HepG2 (cell line): Measurements from ENCODE around the gene LITAF. TPM values are rescaled to one million over a fixed set of nuclear protein-coding genes. Genes with fewer than 3 reads are reported as not detected.

Source experiments
- CHD4 ChIP-seq: fragments of 200-600 bp; sonication (generic); IDR thresholded peaks from 2 replicates; pipeline ENCODE4 v1.7.0; 2017; ENCODE audit warnings: mild to moderate bottlenecking, low read length, borderline replicate concordance
- FIP1L1 ChIP-seq: fragments of 200-400 bp; formaldehyde crosslinking; IDR thresholded peaks from 2 replicates; pipeline ENCODE4 v1.6.1; 2018; ENCODE audit warnings: low read depth, mild to moderate bottlenecking, low read length, moderate library complexity, borderline replicate concordance; ENCODE audit not compliant: insufficient read depth
- FOSL1 ChIP-seq: sonication (generic); formaldehyde crosslinking; IDR thresholded peaks from 2 replicates; pipeline ENCODE4 v1.9.0; 2021; ENCODE audit warnings: missing genetic modification reagents, borderline replicate concordance
- KDM2A ChIP-seq: sonication (generic); formaldehyde crosslinking; IDR thresholded peaks from 2 replicates; pipeline ENCODE4 v1.4.0; 2020; ENCODE audit warnings: low read depth, missing genetic modification reagents, borderline replicate concordance
- NKX3-1 ChIP-seq: sonication (generic); formaldehyde crosslinking; IDR thresholded peaks from 2 replicates; pipeline ENCODE4 v1.5.0; 2020; ENCODE audit warnings: missing genetic modification reagents
- NR2F1 ChIP-seq, 2 experiments: fragments of 450-650 bp in 1 of 2; formaldehyde crosslinking in 1 of 2; IDR thresholded peaks; 2 replicates each; pipeline versions ENCODE4 v1.5.0 to v1.6.1; 2016 to 2020; ENCODE audit warnings: mild to moderate bottlenecking in 1 of 2, missing compliant biosample characterization in 1 of 2, missing genetic modification reagents in 1 of 2, moderate library complexity in 1 of 2
- PHF21A ChIP-seq: sonication (generic); formaldehyde crosslinking; IDR thresholded peaks from 2 replicates; pipeline ENCODE4 v1.5.0; 2020; ENCODE audit warnings: mild to moderate bottlenecking, missing genetic modification reagents
- PTBP1 ChIP-seq: fragments of 200-400 bp; formaldehyde crosslinking; IDR thresholded peaks from 2 replicates; pipeline ENCODE4 v1.6.1; 2018; ENCODE audit warnings: low read length, low read depth; ENCODE audit not compliant: poor library complexity, severe bottlenecking
- SALL1 ChIP-seq: sonication (generic); formaldehyde crosslinking; IDR thresholded peaks from 2 replicates; pipeline ENCODE4 v1.8.0; 2022; ENCODE audit warnings: mild to moderate bottlenecking, missing genetic modification reagents
- SYNCRIP ChIP-seq: fragments of 200-400 bp; formaldehyde crosslinking; IDR thresholded peaks from 2 replicates; pipeline ENCODE4 v1.6.1; 2018; ENCODE audit warnings: mild to moderate bottlenecking, low read depth, low read length; ENCODE audit not compliant: insufficient read depth
- ZNF550 ChIP-seq: sonication (generic); formaldehyde crosslinking; IDR thresholded peaks from 2 replicates; pipeline ENCODE4 v1.4.0; 2020; ENCODE audit warnings: mild to moderate bottlenecking, missing genetic modification reagents, borderline replicate concordance
- ZNF577 ChIP-seq: sonication (generic); formaldehyde crosslinking; IDR thresholded peaks from 2 replicates; pipeline ENCODE4 v1.4.0; 2020; ENCODE audit warnings: mild to moderate bottlenecking, low read depth, missing genetic modification reagents, borderline replicate concordance
- ZNF629 ChIP-seq: sonication (generic); formaldehyde crosslinking; conservative IDR thresholded peaks from 2 replicates; pipeline ENCODE4 v1.5.0; 2020; ENCODE audit warnings: missing genetic modification reagents
- ZNF768 ChIP-seq: sonication (generic); formaldehyde crosslinking; IDR thresholded peaks from 2 replicates; pipeline ENCODE4 v1.4.0; 2020; ENCODE audit warnings: missing genetic modification reagents
- polyA plus RNA-seq, 8 experiments: library from polyadenylated mRNA; depleted of rRNA in 3 of 8; stranded (reverse) in 7 of 8; unstranded in 1 of 8; fragments of >200 nt; fragmentation: Illumina TruSeq in 4 of 8; extraction: Trizol in 4 of 8; gene quantifications; 2 replicates each; pipeline versions ENCODE4 v1.2.1 to v1.2.3, GENCODE V29; 2011 to 2016; ENCODE audit warnings: low read depth in 4 of 8, missing spikeins in 1 of 8, mixed read lengths in 1 of 8; ENCODE audit not compliant: insufficient read depth in 1 of 8
- total RNA-seq, 5 experiments: library from RNA; depleted of rRNA; stranded (reverse); fragments of >200 nt; fragmentation: Illumina TruSeq; extraction: Trizol; gene quantifications; 2 replicates each; pipeline ENCODE4 v1.2.3, GENCODE V29; 2016; ENCODE audit warnings: low read depth in 1 of 5
- TF ChIP-seq, protein P1 (sequence below): sonication (generic); formaldehyde crosslinking; IDR thresholded peaks from 2 replicates; pipeline ENCODE4 v1.4.0; 2020; ENCODE audit warnings: mild to moderate bottlenecking, missing genetic modification reagents, borderline replicate concordance
- TF ChIP-seq, protein P2 (sequence below): IDR thresholded peaks from 2 replicates; pipeline ENCODE4 v1.6.1; 2016; ENCODE audit warnings: missing compliant biosample characterization, missing genetic modification reagents, borderline replicate concordance
- TF ChIP-seq, protein P3 (sequence below): sonication (generic); formaldehyde crosslinking; conservative IDR thresholded peaks from 2 replicates; pipeline ENCODE4 v1.4.0; 2020; ENCODE audit warnings: missing genetic modification reagents
- TF ChIP-seq, protein P4 (sequence below): sonication (generic); formaldehyde crosslinking; IDR thresholded peaks from 2 replicates; pipeline ENCODE4 v1.4.0; 2020; ENCODE audit warnings: missing genetic modification reagents, mild to moderate bottlenecking, borderline replicate concordance

Gene LITAF
- total and polyA plus RNA-seq, 2 of the 13 experiments (the other 11 are each of a cell fraction or from before 2014, with no cell fraction given), result 80.1 to 141 TPM

DNA sequence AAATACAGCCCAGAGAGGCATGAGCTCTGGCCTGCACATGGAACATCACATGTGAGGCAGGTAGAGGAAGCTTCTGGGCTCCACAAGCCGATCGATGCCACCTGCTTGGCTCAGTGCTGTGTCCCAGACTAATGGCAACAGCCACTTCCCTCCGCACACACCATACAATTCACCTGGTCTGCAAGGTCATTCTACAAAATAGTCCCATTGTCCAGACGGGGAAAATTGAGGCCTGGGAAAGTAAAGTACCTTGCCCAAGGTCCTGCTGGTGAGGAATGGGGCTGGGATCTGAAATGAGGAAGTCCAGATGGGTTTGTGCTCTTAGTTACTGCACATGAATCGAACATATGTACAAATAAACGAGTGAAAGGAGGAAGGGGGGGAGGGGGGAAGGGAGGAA lies 88.0 kb downstream of the LITAF start (continued):
- TF ChIP-seq PTBP1 (no peak), ZNF768 (peak; percentile 41; the same call in 1 of the 2 replicates), CHD4 (peak; percentile 66), SYNCRIP (no peak), SALL1 (CRISPR knock-in tag) (peak; percentile 33; the same call in 1 of the 2 replicates), NKX3-1 (CRISPR knock-in tag) (no peak), FIP1L1 (no peak), PHF21A (CRISPR knock-in tag) (no peak), ZNF629 (peak; percentile 99), NR2F1 (CRISPR knock-in tag; IDR thresholded peaks at IDR 0.05) (no peak), KDM2A (CRISPR knock-in tag) (no peak), ZNF550 (CRISPR knock-in tag) (no peak), FOSL1 (CRISPR knock-in tag) (no peak), ZNF577 (no peak)
- TF ChIP-seq, protein P1, sequence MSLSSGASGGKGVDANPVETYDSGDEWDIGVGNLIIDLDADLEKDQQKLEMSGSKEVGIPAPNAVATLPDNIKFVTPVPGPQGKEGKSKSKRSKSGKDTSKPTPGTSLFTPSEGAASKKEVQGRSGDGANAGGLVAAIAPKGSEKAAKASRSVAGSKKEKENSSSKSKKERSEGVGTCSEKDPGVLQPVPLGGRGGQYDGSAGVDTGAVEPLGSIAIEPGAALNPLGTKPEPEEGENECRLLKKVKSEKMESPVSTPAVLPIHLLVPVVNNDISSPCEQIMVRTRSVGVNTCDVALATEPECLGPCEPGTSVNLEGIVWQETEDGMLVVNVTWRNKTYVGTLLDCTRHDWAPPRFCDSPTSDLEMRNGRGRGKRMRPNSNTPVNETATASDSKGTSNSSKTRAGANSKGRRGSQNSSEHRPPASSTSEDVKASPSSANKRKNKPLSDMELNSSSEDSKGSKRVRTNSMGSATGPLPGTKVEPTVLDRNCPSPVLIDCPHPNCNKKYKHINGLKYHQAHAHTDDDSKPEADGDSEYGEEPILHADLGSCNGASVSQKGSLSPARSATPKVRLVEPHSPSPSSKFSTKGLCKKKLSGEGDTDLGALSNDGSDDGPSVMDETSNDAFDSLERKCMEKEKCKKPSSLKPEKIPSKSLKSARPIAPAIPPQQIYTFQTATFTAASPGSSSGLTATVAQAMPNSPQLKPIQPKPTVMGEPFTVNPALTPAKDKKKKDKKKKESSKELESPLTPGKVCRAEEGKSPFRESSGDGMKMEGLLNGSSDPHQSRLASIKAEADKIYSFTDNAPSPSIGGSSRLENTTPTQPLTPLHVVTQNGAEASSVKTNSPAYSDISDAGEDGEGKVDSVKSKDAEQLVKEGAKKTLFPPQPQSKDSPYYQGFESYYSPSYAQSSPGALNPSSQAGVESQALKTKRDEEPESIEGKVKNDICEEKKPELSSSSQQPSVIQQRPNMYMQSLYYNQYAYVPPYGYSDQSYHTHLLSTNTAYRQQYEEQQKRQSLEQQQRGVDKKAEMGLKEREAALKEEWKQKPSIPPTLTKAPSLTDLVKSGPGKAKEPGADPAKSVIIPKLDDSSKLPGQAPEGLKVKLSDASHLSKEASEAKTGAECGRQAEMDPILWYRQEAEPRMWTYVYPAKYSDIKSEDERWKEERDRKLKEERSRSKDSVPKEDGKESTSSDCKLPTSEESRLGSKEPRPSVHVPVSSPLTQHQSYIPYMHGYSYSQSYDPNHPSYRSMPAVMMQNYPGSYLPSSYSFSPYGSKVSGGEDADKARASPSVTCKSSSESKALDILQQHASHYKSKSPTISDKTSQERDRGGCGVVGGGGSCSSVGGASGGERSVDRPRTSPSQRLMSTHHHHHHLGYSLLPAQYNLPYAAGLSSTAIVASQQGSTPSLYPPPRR (CRISPR knock-in tag), result no peak
- TF ChIP-seq, protein P2, sequence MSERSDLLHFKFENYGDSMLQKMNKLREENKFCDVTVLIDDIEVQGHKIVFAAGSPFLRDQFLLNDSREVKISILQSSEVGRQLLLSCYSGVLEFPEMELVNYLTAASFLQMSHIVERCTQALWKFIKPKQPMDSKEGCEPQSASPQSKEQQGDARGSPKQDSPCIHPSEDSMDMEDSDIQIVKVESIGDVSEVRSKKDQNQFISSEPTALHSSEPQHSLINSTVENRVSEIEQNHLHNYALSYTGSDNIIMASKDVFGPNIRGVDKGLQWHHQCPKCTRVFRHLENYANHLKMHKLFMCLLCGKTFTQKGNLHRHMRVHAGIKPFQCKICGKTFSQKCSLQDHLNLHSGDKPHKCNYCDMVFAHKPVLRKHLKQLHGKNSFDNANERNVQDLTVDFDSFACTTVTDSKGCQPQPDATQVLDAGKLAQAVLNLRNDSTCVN (CRISPR knock-in tag), result no peak
- TF ChIP-seq, protein P3, sequence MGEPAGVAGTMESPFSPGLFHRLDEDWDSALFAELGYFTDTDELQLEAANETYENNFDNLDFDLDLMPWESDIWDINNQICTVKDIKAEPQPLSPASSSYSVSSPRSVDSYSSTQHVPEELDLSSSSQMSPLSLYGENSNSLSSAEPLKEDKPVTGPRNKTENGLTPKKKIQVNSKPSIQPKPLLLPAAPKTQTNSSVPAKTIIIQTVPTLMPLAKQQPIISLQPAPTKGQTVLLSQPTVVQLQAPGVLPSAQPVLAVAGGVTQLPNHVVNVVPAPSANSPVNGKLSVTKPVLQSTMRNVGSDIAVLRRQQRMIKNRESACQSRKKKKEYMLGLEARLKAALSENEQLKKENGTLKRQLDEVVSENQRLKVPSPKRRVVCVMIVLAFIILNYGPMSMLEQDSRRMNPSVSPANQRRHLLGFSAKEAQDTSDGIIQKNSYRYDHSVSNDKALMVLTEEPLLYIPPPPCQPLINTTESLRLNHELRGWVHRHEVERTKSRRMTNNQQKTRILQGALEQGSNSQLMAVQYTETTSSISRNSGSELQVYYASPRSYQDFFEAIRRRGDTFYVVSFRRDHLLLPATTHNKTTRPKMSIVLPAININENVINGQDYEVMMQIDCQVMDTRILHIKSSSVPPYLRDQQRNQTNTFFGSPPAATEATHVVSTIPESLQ (CRISPR knock-in tag), result no peak
- TF ChIP-seq, protein P4, sequence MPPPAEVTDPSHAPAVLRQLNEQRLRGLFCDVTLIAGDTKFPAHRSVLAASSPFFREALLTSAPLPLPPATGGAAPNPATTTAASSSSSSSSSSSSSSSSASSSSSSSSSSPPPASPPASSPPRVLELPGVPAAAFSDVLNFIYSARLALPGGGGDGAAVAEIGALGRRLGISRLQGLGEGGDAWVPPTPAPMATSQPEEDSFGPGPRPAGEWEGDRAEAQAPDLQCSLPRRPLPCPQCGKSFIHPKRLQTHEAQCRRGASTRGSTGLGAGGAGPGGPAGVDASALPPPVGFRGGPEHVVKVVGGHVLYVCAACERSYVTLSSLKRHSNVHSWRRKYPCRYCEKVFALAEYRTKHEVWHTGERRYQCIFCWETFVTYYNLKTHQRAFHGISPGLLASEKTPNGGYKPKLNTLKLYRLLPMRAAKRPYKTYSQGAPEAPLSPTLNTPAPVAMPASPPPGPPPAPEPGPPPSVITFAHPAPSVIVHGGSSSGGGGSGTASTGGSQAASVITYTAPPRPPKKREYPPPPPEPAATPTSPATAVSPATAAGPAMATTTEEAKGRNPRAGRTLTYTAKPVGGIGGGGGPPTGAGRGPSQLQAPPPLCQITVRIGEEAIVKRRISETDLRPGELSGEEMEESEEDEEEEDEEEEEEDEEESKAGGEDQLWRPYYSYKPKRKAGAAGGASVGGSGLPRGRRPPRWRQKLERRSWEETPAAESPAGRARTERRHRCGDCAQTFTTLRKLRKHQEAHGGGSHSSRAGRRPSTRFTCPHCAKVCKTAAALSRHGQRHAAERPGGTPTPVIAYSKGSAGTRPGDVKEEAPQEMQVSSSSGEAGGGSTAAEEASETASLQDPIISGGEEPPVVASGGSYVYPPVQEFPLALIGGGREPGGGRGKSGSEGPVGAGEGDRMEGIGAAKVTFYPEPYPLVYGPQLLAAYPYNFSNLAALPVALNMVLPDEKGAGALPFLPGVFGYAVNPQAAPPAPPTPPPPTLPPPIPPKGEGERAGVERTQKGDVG (CRISPR knock-in tag), result no peak
